HepG2 (cell line): ENCODE data around the gene CCDC85C. TPM values are rescaled to one million over a fixed set of nuclear protein-coding genes. Genes with fewer than 3 reads are reported as not detected.

Experiments
- ETV5 ChIP-seq: IDR thresholded peaks from 2 replicates; pipeline ENCODE4 v1.6.1; 2018; ENCODE audit warnings: missing biosample characterization, missing genetic modification reagents, inconsistent platforms, borderline replicate concordance
- HDAC2 ChIP-seq: sonication (generic); formaldehyde crosslinking; IDR thresholded peaks from 2 replicates; pipeline ENCODE4 v1.4.0; 2020; ENCODE audit warnings: missing genetic modification reagents
- MAFG ChIP-seq: sonication (generic); formaldehyde crosslinking; IDR thresholded peaks from 2 replicates; pipeline ENCODE4 v1.5.1; 2020; ENCODE audit warnings: mild to moderate bottlenecking, missing genetic modification reagents
- MTA1 ChIP-seq: sonication (generic); formaldehyde crosslinking; IDR thresholded peaks from 2 replicates; pipeline ENCODE4 v1.4.0; 2020; ENCODE audit warnings: missing genetic modification reagents, mild to moderate bottlenecking, borderline replicate concordance
- MYC ChIP-seq: sonication (generic); formaldehyde crosslinking; IDR thresholded peaks from 2 replicates; pipeline ENCODE4 v1.9.0; 2021; ENCODE audit warnings: missing genetic modification reagents, borderline replicate concordance
- NCOA2 ChIP-seq: sonication (generic); formaldehyde crosslinking; IDR thresholded peaks from 2 replicates; pipeline ENCODE4 v1.8.0; 2022; ENCODE audit warnings: inconsistent platforms
- PCBP1 ChIP-seq: fragments of 200-400 bp; formaldehyde crosslinking; IDR thresholded peaks from 2 replicates; pipeline ENCODE4 v1.6.1; 2017; ENCODE audit warnings: mild to moderate bottlenecking, low read depth, low read length, borderline replicate concordance
- PCBP2 ChIP-seq: fragments of 200-400 bp; formaldehyde crosslinking; optimal IDR thresholded peaks from 2 replicates; pipeline ENCODE3; 2018; ENCODE audit warnings: low read length, low read depth; ENCODE audit not compliant: poor library complexity, severe bottlenecking
- RAD21 ChIP-seq: fragments of 450-650 bp; formaldehyde crosslinking; IDR thresholded peaks from 2 replicates; pipeline ENCODE4 v1.5.0; 2020; ENCODE audit warnings: mild to moderate bottlenecking
- SP4 ChIP-seq: sonication (generic); formaldehyde crosslinking; IDR thresholded peaks from 2 replicates; pipeline ENCODE4 v1.8.1; 2023; ENCODE audit warnings: mild to moderate bottlenecking, missing genetic modification reagents
- TARDBP ChIP-seq: sonication (generic); formaldehyde crosslinking; IDR thresholded peaks from 2 replicates; pipeline ENCODE4 v1.8.0; 2022; ENCODE audit warnings: mild to moderate bottlenecking, missing genetic modification reagents
- THAP11 ChIP-seq: IDR thresholded peaks from 2 replicates; pipeline ENCODE4 v1.6.1; 2016; ENCODE audit warnings: missing biosample characterization, missing genetic modification reagents
- TP53 ChIP-seq: sonication (generic); formaldehyde crosslinking; conservative IDR thresholded peaks from 2 replicates; pipeline ENCODE4 v1.4.0; 2020; ENCODE audit warnings: missing genetic modification reagents
- ZNF350 ChIP-seq: sonication (generic); formaldehyde crosslinking; IDR thresholded peaks from 2 replicates; pipeline ENCODE4 v1.4.0; 2020; ENCODE audit warnings: mild to moderate bottlenecking, low read depth, missing genetic modification reagents, borderline replicate concordance
- polyA plus RNA-seq, 8 experiments: library from polyadenylated mRNA; depleted of rRNA in 3 of 8; stranded (reverse) in 7 of 8; unstranded in 1 of 8; fragments of >200 nt; fragmentation: Illumina TruSeq in 4 of 8; extraction: Trizol in 4 of 8; gene quantifications; 2 replicates each; pipeline versions ENCODE4 v1.2.1 to v1.2.3, GENCODE V29; 2011 to 2016; ENCODE audit warnings: low read depth in 4 of 8, missing spikeins in 1 of 8, mixed read lengths in 1 of 8; ENCODE audit not compliant: insufficient read depth in 1 of 8
- total RNA-seq, 5 experiments: library from RNA; depleted of rRNA; stranded (reverse); fragments of >200 nt; fragmentation: Illumina TruSeq; extraction: Trizol; gene quantifications; 2 replicates each; pipeline ENCODE4 v1.2.3, GENCODE V29; 2016; ENCODE audit warnings: low read depth in 1 of 5
- TF ChIP-seq, protein P1 (sequence below): sonication (generic); formaldehyde crosslinking; IDR thresholded peaks from 2 replicates; pipeline ENCODE4 v1.5.1; 2020; ENCODE audit warnings: mild to moderate bottlenecking, missing genetic modification reagents, moderate library complexity
- TF ChIP-seq, protein P2 (sequence below): sonication (generic); IDR thresholded peaks from 2 replicates; pipeline ENCODE4 v1.6.1; 2016; ENCODE audit warnings: low read depth, borderline replicate concordance
- TF ChIP-seq, protein P3 (sequence below): sonication (generic); formaldehyde crosslinking; IDR thresholded peaks from 2 replicates; pipeline ENCODE4 v1.4.0; 2020; ENCODE audit warnings: missing genetic modification reagents
- TF ChIP-seq, protein P4 (sequence below): sonication (generic); formaldehyde crosslinking; IDR thresholded peaks from 2 replicates; pipeline ENCODE4 v1.5.0; 2020; ENCODE audit warnings: mild to moderate bottlenecking, missing genetic modification reagents, moderate library complexity
- TF ChIP-seq, protein P5 (sequence below): sonication (generic); formaldehyde crosslinking; IDR thresholded peaks from 2 replicates; pipeline ENCODE4 v1.4.0; 2020; ENCODE audit warnings: missing genetic modification reagents

CCDC85C gene
- total and polyA plus RNA-seq, 2 of the 13 experiments (the other 11 are each of a cell fraction or from before 2014, with no cell fraction given), result 18.8 to 43.8 TPM

DNA sequence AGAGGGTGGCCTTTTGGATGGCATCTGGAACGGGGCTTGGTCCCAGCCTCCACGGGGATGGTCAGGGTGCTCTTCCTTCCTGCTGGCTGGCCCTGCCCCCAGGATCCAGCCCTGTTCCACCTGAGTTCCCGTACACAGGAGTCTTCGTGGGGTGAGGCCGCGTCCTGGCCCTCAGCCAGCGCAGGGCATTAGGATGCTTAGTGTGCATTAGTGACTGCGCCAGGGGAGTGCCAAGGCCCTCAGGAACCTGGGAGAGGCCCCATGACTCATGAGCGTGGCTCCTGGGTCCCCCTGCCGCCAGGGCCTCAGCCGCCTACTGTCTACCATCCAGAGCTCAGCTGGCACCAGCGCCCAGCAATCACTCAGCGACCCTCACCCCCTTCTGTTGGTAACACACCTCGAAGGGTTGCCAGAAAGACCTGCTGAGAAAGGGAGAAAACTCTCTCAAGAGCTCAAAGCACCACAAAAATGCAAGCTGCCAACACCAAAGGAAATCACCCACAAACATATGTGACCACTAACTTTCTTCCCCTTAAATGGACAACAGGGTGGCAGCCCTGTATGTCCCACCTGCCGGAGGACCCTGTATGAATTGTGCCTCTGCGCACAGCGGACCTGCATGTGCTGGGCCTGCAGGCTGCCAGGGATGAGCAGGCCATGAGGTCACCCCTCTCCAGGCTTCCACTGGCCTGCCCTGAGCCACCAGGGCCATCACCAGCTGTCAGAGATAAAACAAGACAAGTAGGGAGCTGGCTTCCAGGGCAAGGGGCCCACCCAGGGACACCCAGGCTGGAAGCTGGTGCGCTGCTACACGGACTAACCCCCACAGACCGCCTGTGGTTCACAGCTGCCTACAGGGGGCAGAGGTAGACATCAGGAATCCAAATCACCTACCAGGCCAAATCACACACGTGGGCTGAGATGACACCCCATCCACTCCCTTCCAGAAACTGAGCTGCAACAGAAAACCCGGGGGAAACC is 28.7 kb downstream of the CCDC85C start (continued):
- TF ChIP-seq, protein P1, sequence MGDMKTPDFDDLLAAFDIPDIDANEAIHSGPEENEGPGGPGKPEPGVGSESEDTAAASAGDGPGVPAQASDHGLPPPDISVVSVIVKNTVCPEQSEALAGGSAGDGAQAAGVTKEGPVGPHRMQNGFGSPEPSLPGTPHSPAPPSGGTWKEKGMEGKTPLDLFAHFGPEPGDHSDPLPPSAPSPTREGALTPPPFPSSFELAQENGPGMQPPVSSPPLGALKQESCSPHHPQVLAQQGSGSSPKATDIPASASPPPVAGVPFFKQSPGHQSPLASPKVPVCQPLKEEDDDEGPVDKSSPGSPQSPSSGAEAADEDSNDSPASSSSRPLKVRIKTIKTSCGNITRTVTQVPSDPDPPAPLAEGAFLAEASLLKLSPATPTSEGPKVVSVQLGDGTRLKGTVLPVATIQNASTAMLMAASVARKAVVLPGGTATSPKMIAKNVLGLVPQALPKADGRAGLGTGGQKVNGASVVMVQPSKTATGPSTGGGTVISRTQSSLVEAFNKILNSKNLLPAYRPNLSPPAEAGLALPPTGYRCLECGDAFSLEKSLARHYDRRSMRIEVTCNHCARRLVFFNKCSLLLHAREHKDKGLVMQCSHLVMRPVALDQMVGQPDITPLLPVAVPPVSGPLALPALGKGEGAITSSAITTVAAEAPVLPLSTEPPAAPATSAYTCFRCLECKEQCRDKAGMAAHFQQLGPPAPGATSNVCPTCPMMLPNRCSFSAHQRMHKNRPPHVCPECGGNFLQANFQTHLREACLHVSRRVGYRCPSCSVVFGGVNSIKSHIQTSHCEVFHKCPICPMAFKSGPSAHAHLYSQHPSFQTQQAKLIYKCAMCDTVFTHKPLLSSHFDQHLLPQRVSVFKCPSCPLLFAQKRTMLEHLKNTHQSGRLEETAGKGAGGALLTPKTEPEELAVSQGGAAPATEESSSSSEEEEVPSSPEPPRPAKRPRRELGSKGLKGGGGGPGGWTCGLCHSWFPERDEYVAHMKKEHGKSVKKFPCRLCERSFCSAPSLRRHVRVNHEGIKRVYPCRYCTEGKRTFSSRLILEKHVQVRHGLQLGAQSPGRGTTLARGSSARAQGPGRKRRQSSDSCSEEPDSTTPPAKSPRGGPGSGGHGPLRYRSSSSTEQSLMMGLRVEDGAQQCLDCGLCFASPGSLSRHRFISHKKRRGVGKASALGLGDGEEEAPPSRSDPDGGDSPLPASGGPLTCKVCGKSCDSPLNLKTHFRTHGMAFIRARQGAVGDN (CRISPR knock-in tag), result peak; percentile 63
- TF ChIP-seq THAP11 (CRISPR knock-in tag) (no peak), TARDBP (CRISPR knock-in tag) (no peak), NCOA2 (CRISPR knock-in tag) (no peak), MTA1 (CRISPR knock-in tag) (no peak), SP4 (CRISPR knock-in tag) (0 out of 2 replicates have a peak, but pooled peaks have one; percentile 38), RAD21 (CRISPR knock-in tag) (0 out of 2 replicates have a peak, but pooled peaks have one; percentile 25), ETV5 (CRISPR knock-in tag) (no peak), PCBP2 (no peak), MYC (CRISPR knock-in tag) (peak; percentile 20; the same call in 1 of the 2 replicates), MAFG (CRISPR knock-in tag) (no peak), ZNF350 (CRISPR knock-in tag) (no peak), TP53 (0 out of 2 replicates have a peak, but pooled peaks have one; percentile 40), PCBP1 (0 out of 2 replicates have a peak, but pooled peaks have one; percentile 29), HDAC2 (0 out of 2 replicates have a peak, but pooled peaks have one; percentile 38)
- TF ChIP-seq, protein P2, sequence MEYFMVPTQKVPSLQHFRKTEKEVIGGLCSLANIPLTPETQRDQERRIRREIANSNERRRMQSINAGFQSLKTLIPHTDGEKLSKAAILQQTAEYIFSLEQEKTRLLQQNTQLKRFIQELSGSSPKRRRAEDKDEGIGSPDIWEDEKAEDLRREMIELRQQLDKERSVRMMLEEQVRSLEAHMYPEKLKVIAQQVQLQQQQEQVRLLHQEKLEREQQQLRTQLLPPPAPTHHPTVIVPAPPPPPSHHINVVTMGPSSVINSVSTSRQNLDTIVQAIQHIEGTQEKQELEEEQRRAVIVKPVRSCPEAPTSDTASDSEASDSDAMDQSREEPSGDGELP, result peak; percentile 16; the same call in 1 of the 2 replicates
- TF ChIP-seq, protein P3, sequence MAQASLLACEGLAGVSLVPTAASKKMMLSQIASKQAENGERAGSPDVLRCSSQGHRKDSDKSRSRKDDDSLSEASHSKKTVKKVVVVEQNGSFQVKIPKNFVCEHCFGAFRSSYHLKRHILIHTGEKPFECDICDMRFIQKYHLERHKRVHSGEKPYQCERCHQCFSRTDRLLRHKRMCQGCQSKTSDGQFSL (CRISPR knock-in tag), result 0 out of 2 replicates have a peak, but pooled peaks have one; percentile 43
- TF ChIP-seq, protein P4, sequence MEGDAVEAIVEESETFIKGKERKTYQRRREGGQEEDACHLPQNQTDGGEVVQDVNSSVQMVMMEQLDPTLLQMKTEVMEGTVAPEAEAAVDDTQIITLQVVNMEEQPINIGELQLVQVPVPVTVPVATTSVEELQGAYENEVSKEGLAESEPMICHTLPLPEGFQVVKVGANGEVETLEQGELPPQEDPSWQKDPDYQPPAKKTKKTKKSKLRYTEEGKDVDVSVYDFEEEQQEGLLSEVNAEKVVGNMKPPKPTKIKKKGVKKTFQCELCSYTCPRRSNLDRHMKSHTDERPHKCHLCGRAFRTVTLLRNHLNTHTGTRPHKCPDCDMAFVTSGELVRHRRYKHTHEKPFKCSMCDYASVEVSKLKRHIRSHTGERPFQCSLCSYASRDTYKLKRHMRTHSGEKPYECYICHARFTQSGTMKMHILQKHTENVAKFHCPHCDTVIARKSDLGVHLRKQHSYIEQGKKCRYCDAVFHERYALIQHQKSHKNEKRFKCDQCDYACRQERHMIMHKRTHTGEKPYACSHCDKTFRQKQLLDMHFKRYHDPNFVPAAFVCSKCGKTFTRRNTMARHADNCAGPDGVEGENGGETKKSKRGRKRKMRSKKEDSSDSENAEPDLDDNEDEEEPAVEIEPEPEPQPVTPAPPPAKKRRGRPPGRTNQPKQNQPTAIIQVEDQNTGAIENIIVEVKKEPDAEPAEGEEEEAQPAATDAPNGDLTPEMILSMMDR (CRISPR knock-in tag), result peak; percentile 61
- TF ChIP-seq, protein P5, sequence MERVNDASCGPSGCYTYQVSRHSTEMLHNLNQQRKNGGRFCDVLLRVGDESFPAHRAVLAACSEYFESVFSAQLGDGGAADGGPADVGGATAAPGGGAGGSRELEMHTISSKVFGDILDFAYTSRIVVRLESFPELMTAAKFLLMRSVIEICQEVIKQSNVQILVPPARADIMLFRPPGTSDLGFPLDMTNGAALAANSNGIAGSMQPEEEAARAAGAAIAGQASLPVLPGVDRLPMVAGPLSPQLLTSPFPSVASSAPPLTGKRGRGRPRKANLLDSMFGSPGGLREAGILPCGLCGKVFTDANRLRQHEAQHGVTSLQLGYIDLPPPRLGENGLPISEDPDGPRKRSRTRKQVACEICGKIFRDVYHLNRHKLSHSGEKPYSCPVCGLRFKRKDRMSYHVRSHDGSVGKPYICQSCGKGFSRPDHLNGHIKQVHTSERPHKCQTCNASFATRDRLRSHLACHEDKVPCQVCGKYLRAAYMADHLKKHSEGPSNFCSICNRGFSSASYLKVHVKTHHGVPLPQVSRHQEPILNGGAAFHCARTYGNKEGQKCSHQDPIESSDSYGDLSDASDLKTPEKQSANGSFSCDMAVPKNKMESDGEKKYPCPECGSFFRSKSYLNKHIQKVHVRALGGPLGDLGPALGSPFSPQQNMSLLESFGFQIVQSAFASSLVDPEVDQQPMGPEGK (CRISPR knock-in tag), result peak; percentile 40
